Stimulated activated CD8-positive, alpha-beta memory T cell treated with anti-CD3 and anti-CD28 coated beads, Interleukin-15, amount 100 ng/mL, for 24 hours (primary cell): ENCODE results near the gene KIAA1143.
A peak's percentile ranks its signal among the peaks of the same experiment; 100 is the strongest.

Experiments used
- DNase-seq: peaks from one replicate; pipeline ENCODE4 v3.0.0-alpha.2; 2020; ENCODE audit warnings: low read depth

The KIAA1143 gene

DNA sequence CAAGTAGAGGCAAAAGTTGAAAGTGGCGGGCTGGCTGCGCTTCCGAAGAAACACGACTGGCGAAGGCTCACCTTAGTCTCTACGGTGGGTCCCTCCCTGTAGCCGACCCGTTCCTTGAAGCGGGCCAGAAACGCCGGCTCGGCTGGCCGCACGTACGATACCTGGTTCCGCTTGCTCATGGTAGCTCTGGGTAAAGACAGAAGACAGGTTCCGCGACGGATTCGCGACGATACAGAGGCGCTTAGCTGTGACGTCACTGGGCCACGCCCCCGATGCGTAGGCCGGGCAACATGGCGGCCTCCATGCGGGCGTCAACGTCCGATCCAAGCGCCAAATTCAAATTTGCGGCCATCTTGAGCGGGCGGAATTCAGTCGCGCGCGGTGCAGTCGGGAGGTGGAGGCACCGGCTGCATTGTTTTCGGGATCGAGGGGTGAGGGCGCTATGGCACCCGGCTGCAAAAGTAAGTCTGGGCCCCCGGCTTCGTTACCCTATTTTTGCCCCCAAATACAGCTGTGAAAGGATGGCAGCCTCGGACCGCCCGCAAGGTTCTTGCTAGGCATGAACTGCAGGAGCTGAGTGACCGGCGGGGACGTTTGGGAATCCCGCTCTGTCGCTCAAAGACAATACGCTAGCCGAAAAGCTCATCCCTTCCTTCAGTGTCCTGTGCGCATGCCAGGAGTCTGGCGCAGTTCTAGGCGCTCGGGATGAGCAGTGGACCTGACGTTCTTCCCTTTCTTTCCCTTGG, at the start of gene KIAA1143, which contains the start of gene KIF15:
KIAA1143 (minus strand) TSS at position 196 of the 746 bp plus-strand sequence; CDS start at position 179, 17 bp downstream.
KIF15 (plus strand) TSS at position 371 of the 746 bp plus-strand sequence; CDS start at position 443, 72 bp downstream.
- peak; percentile 98 for DNase-seq

GRCh38 chr3:44805960-44806359, 44.5 kb upstream of the KIAA1143 start:
- no peak for DNase-seq

DNA sequence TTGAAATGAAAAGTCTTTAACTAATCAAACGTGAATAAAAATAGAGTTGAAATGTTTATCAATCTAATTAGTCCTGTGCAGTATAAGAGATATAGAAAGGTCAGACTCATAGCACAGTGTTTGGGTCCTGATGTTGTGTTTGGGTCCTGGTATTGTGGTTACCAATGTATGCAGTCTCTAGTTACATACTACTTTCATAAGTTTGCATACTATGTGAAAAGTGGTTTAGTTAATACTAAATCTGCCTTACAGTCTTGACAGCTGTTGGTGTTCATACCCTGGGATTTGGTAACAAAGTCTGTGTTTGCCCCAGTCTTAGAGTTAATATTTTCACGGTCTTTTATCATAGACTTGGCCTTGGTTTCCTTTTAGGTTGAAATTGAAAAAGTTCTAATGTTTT, 41.9 kb upstream of the KIAA1143 start:
- DNase-seq = no peak

- no peak for DNase-seq
Measured at GRCh38 chr3:44802011-44802410, 40.6 kb upstream of the KIAA1143 start.

DNA sequence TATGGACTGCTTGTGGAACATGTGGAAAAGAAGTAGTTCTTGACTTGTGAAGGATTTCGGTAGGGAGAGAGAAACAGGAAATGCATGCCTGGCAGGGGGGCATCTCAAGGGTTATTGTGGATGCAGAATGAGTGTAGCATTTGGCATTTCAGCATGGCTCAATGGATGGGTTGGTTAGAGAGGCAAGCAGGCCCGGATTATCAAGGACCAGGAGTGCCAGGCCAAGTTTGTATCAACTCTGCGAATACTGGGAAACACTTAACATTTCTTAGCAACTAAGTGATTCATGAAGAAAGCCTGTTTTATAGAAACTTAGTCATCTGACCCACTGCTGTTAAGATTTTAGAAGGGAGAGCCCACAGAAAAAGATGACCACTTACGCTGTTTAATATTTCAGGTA, 33.8 kb upstream of the KIAA1143 start:
- no peak for DNase-seq

- DNase-seq = no peak
Measured at GRCh38 chr3:44782891-44783290, 21.5 kb upstream of the KIAA1143 start.

- DNase-seq = no peak
Measured at GRCh38 chr3:44772099-44772442, 10.7 kb upstream of the KIAA1143 start.

DNA sequence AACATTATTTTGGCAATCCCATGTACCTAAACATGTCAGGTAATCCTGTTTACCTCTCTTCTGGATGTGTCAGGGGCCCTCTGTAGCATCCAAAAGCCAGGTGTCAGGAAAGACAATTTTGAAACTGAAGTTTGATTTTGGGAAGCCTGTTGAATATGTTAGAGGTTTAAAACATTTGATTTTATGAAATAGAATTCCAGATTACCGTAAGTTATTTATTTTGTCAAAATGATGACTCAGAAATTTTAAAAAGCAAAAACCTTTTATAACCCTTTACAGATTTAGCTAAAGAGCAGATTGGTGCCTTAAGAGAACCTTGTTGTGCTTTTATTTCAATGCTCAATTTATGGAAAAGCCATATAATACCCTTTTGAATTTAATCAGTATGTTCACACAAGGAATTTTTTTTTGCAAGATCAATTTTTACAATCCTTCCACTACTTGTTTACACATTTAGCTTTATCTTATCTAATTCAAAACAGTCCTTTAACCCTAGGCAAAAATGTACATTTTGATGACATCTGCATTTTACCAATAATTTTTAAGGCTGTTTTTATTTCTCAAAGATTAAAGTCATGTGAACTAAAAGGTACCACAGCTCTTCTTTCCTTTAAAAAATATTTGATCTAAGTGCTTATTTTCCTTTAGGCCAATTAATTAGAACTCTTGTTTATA, 10.1 kb upstream of the KIAA1143 start:
- DNase-seq = no peak

DNA sequence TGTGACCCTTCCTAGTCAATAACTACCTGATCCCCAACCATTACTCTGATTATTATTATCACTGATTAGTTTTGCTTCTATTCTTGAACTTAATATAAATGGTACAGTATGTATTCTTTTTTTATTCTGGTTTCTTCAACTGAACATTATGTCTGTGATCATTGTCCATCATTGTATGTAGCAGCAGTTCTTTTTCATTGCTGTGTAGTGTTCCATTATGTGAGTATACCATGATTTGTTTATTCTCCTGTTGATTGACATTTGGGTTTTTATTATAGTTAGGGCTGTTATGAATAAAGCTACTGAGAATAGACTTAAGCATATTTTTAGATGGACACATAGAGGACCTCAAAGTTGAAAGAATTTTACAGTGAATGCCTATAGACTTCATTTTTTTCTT, 2.8 kb upstream of the KIAA1143 start:
- no peak for DNase-seq

DNA sequence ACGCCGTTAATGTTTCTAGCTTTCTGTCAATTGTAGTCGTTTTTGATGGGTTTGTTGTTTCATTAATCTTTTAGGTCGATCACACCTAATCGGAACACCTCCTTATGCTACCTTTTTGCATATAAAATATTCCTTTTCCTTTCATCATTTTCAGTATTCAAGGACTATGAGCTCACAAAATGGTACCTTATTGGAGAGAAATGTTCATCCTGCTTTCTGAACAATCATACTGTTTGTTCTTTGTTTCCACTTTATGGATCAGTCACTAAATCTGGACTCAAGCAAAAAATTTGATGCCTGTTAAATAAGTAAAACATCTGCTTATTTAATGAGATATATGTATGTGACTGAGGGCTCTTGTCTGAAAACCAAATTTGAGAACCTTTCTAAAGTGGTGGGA, 1.3 kb upstream of the KIAA1143 start:
- no peak for DNase-seq

GRCh38 chr3:44762170-44762677, 805 bp upstream of the KIAA1143 start:
- DNase-seq = no peak

DNA sequence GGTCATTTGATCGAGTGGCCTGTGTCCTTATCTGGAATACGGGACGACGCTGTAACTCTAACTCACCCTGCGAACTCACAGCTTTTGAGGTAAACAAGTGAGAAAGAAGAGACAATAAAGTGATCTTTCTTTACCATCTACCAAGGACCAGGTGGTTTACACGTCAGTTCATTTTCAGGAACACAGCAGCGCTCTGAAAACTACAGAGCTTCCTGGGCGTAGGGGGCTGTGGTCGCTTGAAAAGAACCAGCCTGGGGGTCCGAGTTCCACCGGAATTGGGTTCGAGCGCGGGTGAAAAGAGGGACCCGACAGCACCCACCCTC, 357 bp downstream of the KIAA1143 start:
- no peak for DNase-seq

DNA sequence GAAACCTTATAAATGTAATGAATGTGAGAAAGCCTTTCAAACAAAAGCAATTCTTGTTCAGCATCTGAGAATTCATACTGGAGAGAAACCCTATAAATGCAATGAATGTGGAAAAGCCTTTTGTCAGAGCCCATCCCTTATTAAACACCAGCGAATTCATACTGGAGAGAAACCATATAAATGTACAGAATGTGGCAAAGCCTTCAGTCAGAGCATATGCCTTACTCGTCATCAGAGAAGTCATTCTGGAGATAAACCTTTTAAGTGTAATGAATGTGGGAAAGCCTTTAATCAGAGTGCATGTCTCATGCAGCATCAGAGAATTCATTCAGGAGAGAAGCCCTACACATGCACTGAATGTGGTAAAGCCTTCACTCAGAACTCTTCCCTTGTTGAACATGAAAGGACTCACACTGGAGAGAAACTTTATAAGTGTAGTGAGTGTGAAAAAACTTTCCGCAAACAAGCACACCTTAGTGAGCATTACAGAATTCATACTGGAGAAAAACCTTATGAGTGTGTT, 26.7 kb downstream of the KIAA1143 start:
- no peak for DNase-seq

- peak; percentile 74 for DNase-seq
Measured at GRCh38 chr3:44729384-44729910, 32.0 kb downstream of the KIAA1143 start, which contains the start of gene ZNF501. TSS of gene ZNF501 (plus strand) at chr3:44729635. CDS start at chr3:44734422, 4,787 bp downstream.

DNA sequence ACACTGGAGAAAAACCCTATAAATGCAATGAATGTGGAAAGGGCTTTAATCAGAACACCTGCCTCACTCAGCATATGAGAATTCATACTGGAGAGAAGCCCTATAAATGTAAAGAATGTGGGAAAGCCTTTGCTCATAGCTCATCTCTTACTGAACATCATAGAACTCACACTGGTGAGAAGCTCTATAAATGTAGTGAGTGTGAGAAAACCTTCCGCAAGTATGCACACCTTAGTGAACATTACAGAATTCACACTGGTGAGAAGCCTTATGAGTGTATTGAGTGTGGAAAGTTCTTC, 39.4 kb downstream of the KIAA1143 start:
- no peak for DNase-seq

DNA sequence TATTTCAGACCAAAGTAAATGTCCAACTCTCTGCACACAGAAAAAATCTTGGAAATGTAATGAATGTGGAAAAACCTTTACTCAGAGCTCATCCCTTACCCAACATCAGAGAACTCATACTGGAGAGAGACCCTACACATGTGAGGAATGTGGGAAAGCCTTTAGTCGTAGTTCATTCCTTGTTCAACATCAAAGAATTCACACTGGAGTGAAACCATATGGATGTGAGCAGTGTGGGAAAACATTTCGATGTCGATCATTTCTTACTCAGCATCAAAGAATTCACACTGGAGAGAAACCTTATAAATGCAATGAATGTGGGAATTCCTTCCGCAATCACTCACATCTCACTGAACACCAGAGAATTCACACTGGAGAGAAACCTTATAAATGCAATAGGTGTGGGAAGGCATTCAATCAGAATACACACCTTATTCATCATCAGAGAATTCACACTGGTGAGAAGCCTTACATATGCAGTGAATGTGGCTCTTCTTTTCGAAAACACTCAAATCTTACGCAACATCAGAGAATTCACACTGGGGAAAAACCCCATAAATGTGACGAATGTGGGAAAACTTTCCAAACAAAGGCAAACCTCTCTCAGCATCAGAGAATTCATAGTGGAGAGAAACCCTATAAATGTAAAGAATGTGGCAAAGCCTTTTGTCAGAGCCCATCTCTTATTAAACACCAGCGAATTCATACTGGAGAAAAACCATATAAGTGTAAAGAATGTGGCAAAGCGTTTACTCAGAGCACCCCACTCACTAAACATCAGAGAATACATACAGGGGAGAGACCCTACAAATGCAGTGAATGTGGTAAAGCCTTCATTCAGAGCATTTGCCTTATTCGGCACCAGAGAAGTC, 40.0 kb downstream of the KIAA1143 start:
- DNase-seq = no peak

DNA sequence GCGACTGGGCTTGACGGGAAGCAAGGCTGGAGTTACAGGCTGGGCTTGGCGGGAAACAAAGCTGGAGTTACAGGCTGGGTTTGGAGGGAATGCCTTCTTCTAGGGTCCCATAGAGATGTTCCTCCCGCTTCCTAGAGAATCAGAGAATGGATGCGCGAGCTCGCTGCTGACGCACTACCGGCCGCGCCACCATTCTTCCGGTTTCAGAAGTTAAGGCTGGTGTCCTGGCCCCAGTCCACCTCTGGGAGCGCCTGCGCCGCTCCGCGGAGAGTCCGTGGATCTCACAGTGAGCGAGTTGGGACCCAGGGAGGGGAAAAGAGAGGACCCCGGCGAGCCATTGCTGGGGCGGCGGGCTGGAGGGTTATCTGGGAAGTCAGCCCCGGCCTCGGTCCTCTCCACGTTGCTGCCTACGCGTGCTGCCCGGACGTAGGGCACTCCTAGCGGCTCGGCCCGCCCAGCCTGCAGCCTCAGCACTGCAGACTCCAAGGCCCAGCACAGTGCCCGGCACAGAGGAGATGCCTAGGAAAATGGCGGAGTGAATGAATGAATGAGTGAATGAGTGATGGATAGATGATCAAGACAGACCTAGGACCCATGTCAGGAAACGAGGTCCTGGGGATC, 48.9 kb downstream of the KIAA1143 start, which contains the start of gene ZNF502:
ZNF502 (plus strand) TSS at position 206 of the 621 bp plus-strand sequence. CDS start 7,602 bp downstream, outside the sequence.
- DNase-seq = peak; percentile 47
